ENCODE data around the gene NET1.

NET1 gene

GRCh38 chr10:5424751-5425150 is 12.4 kb downstream of the NET1 start:
- H3K4me3 ChIP-seq (ENCODE audit: low read depth, low read length): no peak overlapping the region
- no peak for DNase-seq (ENCODE audit: low read depth)
- no peak for TF ChIP-seq CTCF (IDR thresholded peaks at IDR 0.05; ENCODE audit: low read depth, low read length, missing control alignments)
- in situ Hi-C loops (cut with HindIII; ENCODE audit: low sequenced_read_pairs): no loop called here

- no peak overlapping the region for H3K4me3 ChIP-seq (ENCODE audit: low read depth, low read length)
- no peak for TF ChIP-seq CTCF (IDR thresholded peaks at IDR 0.05; ENCODE audit: low read depth, low read length, missing control alignments)
- in situ Hi-C loops (cut with HindIII; ENCODE audit: low sequenced_read_pairs): no loop called here
- DNase-seq (ENCODE audit: low read depth): no peak
Measured at GRCh38 chr10:5428133-5428532, 15.8 kb downstream of the NET1 start.

GRCh38 chr10:5433182-5433581 is 20.8 kb downstream of the NET1 start:
- in situ Hi-C loops (cut with HindIII; ENCODE audit: low sequenced_read_pairs): no loop called here
- no peak overlapping the region for H3K4me3 ChIP-seq (ENCODE audit: low read depth, low read length)
- TF ChIP-seq CTCF (IDR thresholded peaks at IDR 0.05; ENCODE audit: low read depth, low read length, missing control alignments): no peak
- no peak for DNase-seq (ENCODE audit: low read depth)

GRCh38 chr10:5434017-5434753 is 21.8 kb downstream of the NET1 start:
- H3K4me3 ChIP-seq (ENCODE audit: low read depth, low read length): no peak overlapping the region
- peak; percentile 48 for DNase-seq (ENCODE audit: low read depth)
- in situ Hi-C loops (cut with HindIII; ENCODE audit: low sequenced_read_pairs): no loop called here
- peak; percentile 71 for TF ChIP-seq CTCF (IDR thresholded peaks at IDR 0.05; ENCODE audit: low read depth, low read length, missing control alignments)

- no peak for DNase-seq (ENCODE audit: low read depth)
- no peak for TF ChIP-seq CTCF (IDR thresholded peaks at IDR 0.05; ENCODE audit: low read depth, low read length, missing control alignments)
- no peak overlapping the region for H3K4me3 ChIP-seq (ENCODE audit: low read depth, low read length)
- in situ Hi-C loops (cut with HindIII; ENCODE audit: low sequenced_read_pairs): no loop called here
Measured at GRCh38 chr10:5435328-5435727, 23.0 kb downstream of the NET1 start.

- TF ChIP-seq CTCF (IDR thresholded peaks at IDR 0.05; ENCODE audit: low read depth, low read length, missing control alignments): no peak
- DNase-seq (ENCODE audit: low read depth): no peak
- no peak overlapping the region for H3K4me3 ChIP-seq (ENCODE audit: low read depth, low read length)
- in situ Hi-C loops (cut with HindIII; ENCODE audit: low sequenced_read_pairs): no loop called here
Measured at GRCh38 chr10:5440206-5440605, 27.8 kb downstream of the NET1 start.

Data from astrocyte of the cerebellum (primary cell).